Activated gamma-delta T cell treated with anti-CD3 and anti-CD28 coated beads, Interleukin-2, amount 50 U/mL, for 16 hours (primary cell): ENCODE results near the gene SLBP.
"Not testable (repeated sequence)": the region's sequence is repeated elsewhere in the genome, so short reads cannot be mapped to it uniquely, and the experiment has no call there.

Source experiments
- DNase-seq: peaks from one replicate; pipeline ENCODE4 v3.0.0-alpha.2; 2020; ENCODE audit warnings: low read depth

SLBP gene

GRCh38 chr4:1708581-1708980 is 3.5 kb downstream of the SLBP start:
- no peak for DNase-seq

- DNase-seq, result no peak
Measured at GRCh38 chr4:1706358-1706757, 5.8 kb downstream of the SLBP start.

GRCh38 chr4:1705732-1706131 is 6.4 kb downstream of the SLBP start:
- DNase-seq, result no peak

- DNase-seq, result no peak
Measured at GRCh38 chr4:1703867-1704266, 8.3 kb downstream of the SLBP start.

GRCh38 chr4:1701671-1702070 is 10.4 kb downstream of the SLBP start:
- DNase-seq, result not testable (repeated sequence)

GRCh38 chr4:1695913-1696312 is 16.2 kb downstream of the SLBP start:
- DNase-seq, result no peak

GRCh38 chr4:1693131-1693896 is 18.8 kb downstream of the SLBP start:
- DNase-seq, result peak; percentile 65

GRCh38 chr4:1691737-1692373 is 20.3 kb downstream of the SLBP start:
- no peak for DNase-seq

- DNase-seq, result no peak
Measured at GRCh38 chr4:1690698-1691097, 21.4 kb downstream of the SLBP start.

GRCh38 chr4:1686440-1687036 is 25.6 kb downstream of the SLBP start:
- no peak for DNase-seq

GRCh38 chr4:1685235-1686150 is 26.6 kb downstream of the SLBP start:
- no peak for DNase-seq

- peak; percentile 90 for DNase-seq
Measured at GRCh38 chr4:1684506-1685234, 27.4 kb downstream of the SLBP start.

GRCh38 chr4:1683736-1684505 is 28.2 kb downstream of the SLBP start, which contains the start of gene FAM53A:
Gene FAM53A (minus strand): TSS chr4:1684313. CDS start chr4:1668741, 15,572 bp downstream.
- DNase-seq, result peak; percentile 15

GRCh38 chr4:1683261-1683735 is 28.8 kb downstream of the SLBP start:
- DNase-seq, result no peak

GRCh38 chr4:1682860-1683259 is 29.3 kb downstream of the SLBP start:
- DNase-seq, result no peak

GRCh38 chr4:1678244-1678643 is 33.9 kb downstream of the SLBP start:
- DNase-seq, result no peak

GRCh38 chr4:1676605-1677525 is 35.3 kb downstream of the SLBP start:
- no peak for DNase-seq

GRCh38 chr4:1675802-1676137 is 36.3 kb downstream of the SLBP start:
- no peak for DNase-seq

- DNase-seq, result no peak
Measured at GRCh38 chr4:1675136-1675801, 36.9 kb downstream of the SLBP start.
